ENCODE results near the gene TSPAN3.

GRCh38 chr15:77028451-77029165, 42.3 kb downstream of the TSPAN3 start:
- TF ChIP-seq SUZ12 (IDR thresholded peaks at IDR 0.05) (no peak), BHLHE40 (IDR thresholded peaks at IDR 0.05; ENCODE audit: borderline replicate concordance) (no peak)
